Psoas muscle (tissue), 8 donors: ENCODE results near the gene ARHGEF10L. TPM values are rescaled to one million over a fixed set of nuclear protein-coding genes. Genes with fewer than 3 reads are reported as not detected.
"Not testable (repeated sequence)": the region's sequence is repeated elsewhere in the genome, so short reads cannot be mapped to it uniquely, and the experiment has no call there.

Experiments
- ATAC-seq, 4 donors: fragments of 200-7000 bp; cut with Tn5 transposase; one replicate each; pipeline ENCODE4 v1.9.1; 2020; ENCODE audit warnings: moderate library complexity in 3 of 4, mild to moderate bottlenecking in 2 of 4
- DNase-seq, 2 donors: peaks; one replicate each; pipeline ENCODE4 v3.0.0-alpha.2; 2020
- H3K27ac ChIP-seq: fragments of 200-600 bp; one replicate; pipeline ENCODE4 v1.8.0; 2022
- H3K27me3 ChIP-seq, 3 donors: fragments of 200-600 bp in 1 of 3; one replicate each; pipeline versions ENCODE4 v1.6.1 to v1.8.0; 2013 to 2022; ENCODE audit warnings: low read length in 2 of 3, mild to moderate bottlenecking in 2 of 3, moderate library complexity in 1 of 3; ENCODE audit not compliant: insufficient read depth in 3 of 3
- H3K36me3 ChIP-seq, 2 donors: fragments of 200-600 bp in 1 of 2; one replicate each; pipeline versions ENCODE4 v1.6.1 to v1.8.0; 2013 to 2022; ENCODE audit warnings: low read depth in 1 of 2, mild to moderate bottlenecking in 1 of 2, moderate library complexity in 1 of 2; ENCODE audit not compliant: insufficient read depth in 1 of 2
- H3K4me1 ChIP-seq: fragments of 200-600 bp; one replicate; pipeline ENCODE4 v1.8.0; 2022
- H3K4me3 ChIP-seq: fragments of 200-600 bp; one replicate; pipeline ENCODE4 v1.8.0; 2022; ENCODE audit warnings: mild to moderate bottlenecking
- H3K9me3 ChIP-seq: fragments of 200-600 bp; one replicate; pipeline ENCODE4 v1.8.0; 2022
- CTCF ChIP-seq: fragments of 200-600 bp; IDR thresholded peaks from one replicate; pipeline ENCODE4 v1.8.0; 2022; ENCODE audit warnings: antibody characterized with exemption
- WGBS, 3 donors: extraction: QIAGEN DNeasy Blood & Tissue Kit; methylation state at CpG; one replicate each; pipeline versions ENCODE4 v1.1.6 to v1.1.7; 2013; 5-methylcytosine and 5-hydroxymethylcytosine counted together
- intact Hi-C, 2 donors: fragments of 100-400 bp; cut with DNase I; formaldehyde crosslinking; loops; one replicate each; pipeline versions ENCODE4 v1.11.0 to v1.14.2; 2022
- polyA plus RNA-seq, 3 donors: library from polyadenylated mRNA; stranded (reverse); fragments of 200-250 nt; gene quantifications; one replicate each; pipeline ENCODE4 v1.2.3, GENCODE V29; 2013
- total RNA-seq, 4 donors: library from RNA; stranded (reverse); fragmentation: NEBNext Ultra II Directional in 2 of 4; extraction: Animal tissue kit (Norgen Biotek cat#: 25700) in 2 of 4; gene quantifications; one replicate each; pipeline versions ENCODE4 v1.2.1 to v1.2.4, GENCODE V29; 2021 to 2023
- donor health status: healthy with polysubstance abuse.
- donor health status: DM: no; HTN: no; CAD: no; lungs with moderate emphysema.
- donor health status: Bipolar disorder and iron deficiency.
- donor health status: healthy.
- donor health status: DM: yes; HTN: yes; CAD: no.
- donor health status: DM: no; HTN: no; CAD: no.
- donor health status: DM: no; HTN: no; CAD: no.
- donor health status: DM: yes; HTN: yes; CAD: no.

ARHGEF10L gene
- total and polyA plus RNA-seq, 7 donors = 18.8 to 108 (median 37.1) TPM

DNA sequence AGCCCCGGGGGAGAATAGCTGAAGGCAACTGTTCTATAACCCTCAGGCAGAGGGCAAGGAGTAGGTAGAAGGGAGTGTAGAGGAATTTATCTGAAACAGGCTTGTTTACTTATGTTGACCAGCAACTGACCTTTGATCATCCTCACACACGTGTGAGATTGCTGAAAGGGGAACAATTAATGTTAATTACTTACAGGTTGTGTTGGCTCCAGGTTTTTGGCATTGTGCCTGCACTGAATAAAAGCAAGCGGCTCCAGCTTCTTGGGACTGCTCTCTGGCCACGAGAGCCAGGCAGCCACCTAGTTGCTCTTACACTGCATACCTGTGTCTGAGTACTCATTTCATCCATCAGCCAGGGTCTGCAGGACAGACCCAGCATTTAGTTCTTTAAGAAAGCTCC lies 41.3 kb upstream of the ARHGEF10L start:
- no peak for TF ChIP-seq CTCF
- no peak for ATAC-seq

DNA sequence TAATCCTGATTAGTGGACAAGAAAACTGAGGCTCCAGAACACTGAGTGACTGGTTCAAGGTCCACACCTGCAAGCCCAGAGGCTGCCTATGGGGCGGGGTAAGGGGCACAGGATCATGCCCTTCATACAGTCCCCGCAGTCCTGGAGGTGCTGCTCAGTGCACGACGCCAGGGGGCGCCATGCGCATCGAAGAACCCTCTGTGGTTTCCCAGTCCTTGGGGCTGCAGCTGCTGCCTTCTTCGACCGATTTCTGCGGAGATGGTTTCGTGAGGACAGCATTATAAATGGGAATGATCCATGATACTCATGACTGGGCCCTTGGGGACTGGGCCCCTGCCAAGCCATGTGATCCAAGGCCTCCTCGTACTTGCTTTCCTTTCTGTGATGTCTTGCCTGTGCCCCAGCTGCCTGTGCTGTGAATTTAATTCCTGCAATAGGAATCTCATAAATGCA lies 37.1 kb upstream of the ARHGEF10L start:
- Histone ChIP-seq H3K4me1 (peaks cover 7% of the 10 kb centered on the region), H3K9me3 (no peaks in the 10 kb centered on the region), H3K4me3 (no peak overlapping the region), H3K27me3 (no peaks in the 10 kb centered on the region), H3K36me3 (no peaks in the 10 kb centered on the region), H3K27ac (peak overlapping the region; percentile 53)
- intact Hi-C loops = loop anchor here (1.0 to 2.0 kb wide), 2 partner anchors 104 to 105 kb away; no protein-coding TSS in a partner anchor
- WGBS, 3 donors = 0 to 1% (median 1%) methylated on average over 12 of the region's 12 CpGs
- TF ChIP-seq CTCF = peak; percentile 91
- DNase-seq (peak; percentile 90 to 95), ATAC-seq (peak; percentile 97 to 99 (median 98))

More for the DNA sequence above, 41.3 kb upstream of the ARHGEF10L start:
- intact Hi-C loops = loop anchor here in 1 of 2 donors (10.0 kb wide), 1 partner anchor 1077 kb away; no protein-coding TSS in a partner anchor
- Histone ChIP-seq H3K36me3 (no peaks in the 10 kb centered on the region), H3K27ac (no peak overlapping the region), H3K4me3 (no peak overlapping the region), H3K4me1 (peaks cover 7% of the 10 kb centered on the region), H3K9me3 (no peaks in the 10 kb centered on the region), H3K27me3 (no peaks in the 10 kb centered on the region)
- WGBS, 3 donors = 36 to 40% (median 38%) methylated on average over 4 of the region's 4 CpGs
- no peak for DNase-seq

DNA sequence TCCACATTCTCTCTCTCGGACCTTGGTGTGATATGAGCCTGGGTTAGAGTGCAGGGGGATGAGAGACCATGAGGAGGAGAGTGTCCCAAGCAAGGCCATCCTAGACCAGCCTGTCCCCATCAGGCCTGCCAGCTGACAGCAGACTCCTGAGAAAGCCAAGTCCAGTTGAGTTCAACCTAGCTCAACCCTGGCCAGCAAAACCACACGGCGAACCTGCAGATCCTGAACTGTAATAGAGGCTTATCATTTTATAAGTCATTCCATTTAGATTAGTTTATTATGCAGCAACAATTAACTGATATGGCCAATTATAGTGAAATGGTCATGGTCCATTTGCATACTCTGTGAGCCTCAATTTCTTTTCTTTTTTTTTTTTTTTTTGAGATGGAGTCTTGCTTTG lies 36.4 kb upstream of the ARHGEF10L start:
- Histone ChIP-seq H3K4me1 (peaks cover 7% of the 10 kb centered on the region), H3K4me3 (no peak overlapping the region), H3K36me3 (no peaks in the 10 kb centered on the region), H3K9me3 (no peaks in the 10 kb centered on the region), H3K27ac (peak overlapping the region; percentile 53), H3K27me3 (no peaks in the 10 kb centered on the region)
- no peak for TF ChIP-seq CTCF
- DNase-seq (no peak), ATAC-seq (peak in 3 of 4 donors; percentile 14 to 16 (median 15))
- 52 to 89% (median 68%) methylated on average over 3 of the region's 3 CpGs for WGBS, 3 donors
- intact Hi-C loops = loop anchor here in 1 of 2 donors (2.0 kb wide), 1 partner anchor 104 kb away; no protein-coding TSS in a partner anchor

GRCh38 chr1:17507200-17507599 lies 32.3 kb upstream of the ARHGEF10L start:
- DNase-seq = peak in 1 of 2 donors; percentile 15
- ATAC-seq, H3K27ac ChIP-seq, intact Hi-C loops, H3K27me3 ChIP-seq, H3K4me3 ChIP-seq, H3K4me1 ChIP-seq, H3K9me3 ChIP-seq, H3K36me3 ChIP-seq: not testable (repeated sequence)
- WGBS, 3 donors = 63 to 77% (median 72%) methylated on average over 4 of the region's 4 CpGs

DNA sequence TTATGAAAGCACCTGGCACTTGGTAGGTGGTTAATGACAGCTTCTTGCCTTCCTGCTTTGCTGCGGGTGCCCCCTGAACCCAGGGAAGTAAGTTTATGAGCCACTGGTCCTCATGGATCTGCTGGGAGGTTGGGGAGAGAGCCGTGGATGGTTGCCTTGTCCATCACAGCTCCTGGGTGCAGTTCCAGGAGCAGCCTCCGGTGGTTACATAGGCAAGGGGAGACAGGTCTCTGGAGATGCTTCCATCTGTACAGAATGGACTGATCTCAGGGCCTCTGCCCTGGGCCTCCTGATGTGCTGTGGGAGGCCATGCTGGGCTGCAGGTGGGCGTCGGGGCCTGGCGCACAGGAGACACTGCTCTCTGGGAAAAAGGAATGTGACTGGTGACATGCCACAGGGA lies 31.6 kb upstream of the ARHGEF10L start:
- ATAC-seq (no peak), DNase-seq (no peak)
- Histone ChIP-seq H3K36me3 (no peaks in the 10 kb centered on the region), H3K27ac (no peak overlapping the region), H3K4me3 (no peak overlapping the region), H3K4me1 (peaks cover 2% of the 10 kb centered on the region), H3K9me3 (no peaks in the 10 kb centered on the region), H3K27me3 (no peaks in the 10 kb centered on the region)
- intact Hi-C loops = no loop called here
- 73 to 85% (median 83%) methylated on average over 6 of the region's 6 CpGs for WGBS, 3 donors
- TF ChIP-seq CTCF = no peak
